GM23338 (cell line): Measurements from ENCODE around the gene FAM89A. TPM values are rescaled to one million over a fixed set of nuclear protein-coding genes. Genes with fewer than 3 reads are reported as not detected.
"Not testable (repeated sequence)": the region's sequence is repeated elsewhere in the genome, so short reads cannot be mapped to it uniquely, and the experiment has no call there.

Experiments
- ATAC-seq: fragments of 200-7000 bp; cut with Tn5 transposase; 3 replicates; pipeline ENCODE4 v1.9.1; 2020
- DNase-seq: peaks from one replicate; pipeline ENCODE4 v3.0.0-alpha.2; 2015; ENCODE audit warnings: low spot score
- H2AFZ ChIP-seq: fragments of 200-600 bp; sonication (generic); 2 replicates; pipeline ENCODE4 v1.8.0; 2016; ENCODE audit warnings: antibody characterized with exemption, mild to moderate bottlenecking, moderate library complexity
- H3F3A ChIP-seq: fragments of 200-600 bp; sonication (generic); replicated peaks from 2 replicates; pipeline ENCODE4 v1.8.0; 2017; ENCODE audit warnings: antibody characterized with exemption, mixed run types, low read depth
- H3K27ac ChIP-seq: fragments of 200-600 bp; sonication (generic); 2 replicates; pipeline ENCODE4 v1.6.1; 2016; ENCODE audit warnings: low read depth
- H3K27me3 ChIP-seq: fragments of 200-600 bp; sonication (generic); 2 replicates; pipeline ENCODE4 v1.8.0; 2016; ENCODE audit warnings: mild to moderate bottlenecking, mixed run types, moderate library complexity; ENCODE audit not compliant: insufficient read depth
- H3K36me3 ChIP-seq: fragments of 200-600 bp; sonication (generic); 2 replicates; pipeline ENCODE4 v1.8.0; 2016; ENCODE audit warnings: mild to moderate bottlenecking; ENCODE audit not compliant: insufficient read depth
- H3K4me1 ChIP-seq: fragments of 200-600 bp; sonication (generic); 2 replicates; pipeline ENCODE4 v1.8.0; 2016; ENCODE audit warnings: mild to moderate bottlenecking, moderate library complexity; ENCODE audit not compliant: insufficient read depth
- H3K4me2 ChIP-seq: fragments of 200-600 bp; sonication (generic); 2 replicates; pipeline ENCODE4 v1.7.1; 2017; ENCODE audit warnings: mixed run types
- H3K4me3 ChIP-seq: fragments of 200-600 bp; sonication (generic); 2 replicates; pipeline ENCODE4 v1.6.1; 2016; ENCODE audit warnings: mixed run types
- H3K79me2 ChIP-seq: fragments of 200-600 bp; sonication (generic); replicated peaks from 2 replicates; pipeline ENCODE4 v1.8.0; 2017; ENCODE audit warnings: mild to moderate bottlenecking; ENCODE audit not compliant: insufficient read depth
- H3K9me2 ChIP-seq: fragments of 200-600 bp; sonication (generic); 2 replicates; pipeline ENCODE4 v1.8.0; 2017; ENCODE audit not compliant: insufficient read depth
- H4K20me1 ChIP-seq: fragments of 200-600 bp; sonication (generic); replicated peaks from 2 replicates; pipeline ENCODE4 v1.8.0; 2017; ENCODE audit warnings: mild to moderate bottlenecking; ENCODE audit not compliant: insufficient read depth
- H3K27ac Mint-ChIP-seq: 2 replicates; pipeline ENCODE4 v1.8.0; 2020; ENCODE audit warnings: inconsistent platforms, mild to moderate bottlenecking, moderate library complexity, mixed read lengths
- H3K27me3 Mint-ChIP-seq: 3 replicates; pipeline ENCODE4 v1.8.0; 2022; ENCODE audit warnings: low read depth, mild to moderate bottlenecking, moderate library complexity, mixed read lengths, inconsistent platforms; ENCODE audit not compliant: insufficient read depth, poor library complexity
- H3K36me3 Mint-ChIP-seq: 3 replicates; pipeline ENCODE4 v1.8.0; 2021; ENCODE audit warnings: low read depth, mild to moderate bottlenecking, inconsistent platforms, moderate library complexity, mixed read lengths
- H3K4me1 Mint-ChIP-seq: 3 replicates; pipeline ENCODE4 v1.8.0; 2020; ENCODE audit warnings: mild to moderate bottlenecking, inconsistent platforms, mixed read lengths
- H3K4me3 Mint-ChIP-seq: 3 replicates; pipeline ENCODE4 v1.8.0; 2021; ENCODE audit warnings: moderate library complexity, mild to moderate bottlenecking, inconsistent platforms, mixed read lengths
- H3K9me3 Mint-ChIP-seq: 3 replicates; pipeline ENCODE4 v1.8.0; 2020; ENCODE audit warnings: moderate library complexity, mild to moderate bottlenecking, inconsistent platforms, mixed read lengths
- ETS1 ChIP-seq: IDR thresholded peaks from 2 replicates; pipeline ENCODE4 v1.6.1; 2016; ENCODE audit warnings: antibody characterized with exemption
- NANOG ChIP-seq: IDR thresholded peaks from 2 replicates; pipeline ENCODE4 v1.6.1; 2016; ENCODE audit warnings: antibody characterized with exemption, borderline replicate concordance
- STAT1 ChIP-seq: IDR thresholded peaks from one replicate; pipeline ENCODE4 v1.6.1; 2016; ENCODE audit warnings: antibody characterized with exemption; ENCODE audit not compliant: unreplicated experiment
- polyA plus RNA-seq: library from polyadenylated mRNA; unstranded; fragments of >200 nt; fragmentation: Nextera tagmentation; extraction: Ambion mirVana; gene quantifications from 2 replicates; pipeline ENCODE4 v1.2.1, GENCODE V29; 2016
- total RNA-seq: library from RNA; depleted of rRNA; stranded (reverse); fragments of >200 nt; shearing (Covaris generic); gene quantifications from 2 replicates; pipeline ENCODE4 v1.2.3, GENCODE V29; 2014
- TF ChIP-seq, protein P1 (sequence below): fragments of 250-450 bp; sonication (Bioruptor Pico); IDR thresholded peaks from 2 replicates; pipeline ENCODE4 v1.5.0; 2020; ENCODE audit warnings: mild to moderate bottlenecking, moderate library complexity

Gene FAM89A
- total and polyA plus RNA-seq, 2 experiments from 2014 or later: 3.2 to 3.8 TPM

DNA sequence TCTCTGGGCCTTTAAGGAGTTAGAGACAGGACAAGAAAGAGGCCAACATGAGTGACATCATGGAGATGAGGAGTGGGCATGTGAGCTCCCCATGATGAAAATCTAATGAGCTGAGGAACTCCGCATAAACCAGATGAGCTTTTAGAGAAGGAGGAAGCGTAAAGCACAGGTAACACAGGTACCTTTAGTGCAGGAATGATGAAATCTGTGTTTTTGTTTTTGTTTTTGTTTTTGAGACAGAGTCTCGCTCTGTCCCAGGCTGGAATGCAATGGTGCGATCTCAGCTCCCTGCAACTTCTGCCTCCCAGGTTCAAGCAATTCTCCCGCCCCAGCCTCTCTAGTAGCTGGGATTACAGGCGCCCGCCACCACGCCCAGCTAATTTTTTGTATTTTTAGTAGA is 12.7 kb upstream of the FAM89A start (continued):
- TF ChIP-seq, protein P1, sequence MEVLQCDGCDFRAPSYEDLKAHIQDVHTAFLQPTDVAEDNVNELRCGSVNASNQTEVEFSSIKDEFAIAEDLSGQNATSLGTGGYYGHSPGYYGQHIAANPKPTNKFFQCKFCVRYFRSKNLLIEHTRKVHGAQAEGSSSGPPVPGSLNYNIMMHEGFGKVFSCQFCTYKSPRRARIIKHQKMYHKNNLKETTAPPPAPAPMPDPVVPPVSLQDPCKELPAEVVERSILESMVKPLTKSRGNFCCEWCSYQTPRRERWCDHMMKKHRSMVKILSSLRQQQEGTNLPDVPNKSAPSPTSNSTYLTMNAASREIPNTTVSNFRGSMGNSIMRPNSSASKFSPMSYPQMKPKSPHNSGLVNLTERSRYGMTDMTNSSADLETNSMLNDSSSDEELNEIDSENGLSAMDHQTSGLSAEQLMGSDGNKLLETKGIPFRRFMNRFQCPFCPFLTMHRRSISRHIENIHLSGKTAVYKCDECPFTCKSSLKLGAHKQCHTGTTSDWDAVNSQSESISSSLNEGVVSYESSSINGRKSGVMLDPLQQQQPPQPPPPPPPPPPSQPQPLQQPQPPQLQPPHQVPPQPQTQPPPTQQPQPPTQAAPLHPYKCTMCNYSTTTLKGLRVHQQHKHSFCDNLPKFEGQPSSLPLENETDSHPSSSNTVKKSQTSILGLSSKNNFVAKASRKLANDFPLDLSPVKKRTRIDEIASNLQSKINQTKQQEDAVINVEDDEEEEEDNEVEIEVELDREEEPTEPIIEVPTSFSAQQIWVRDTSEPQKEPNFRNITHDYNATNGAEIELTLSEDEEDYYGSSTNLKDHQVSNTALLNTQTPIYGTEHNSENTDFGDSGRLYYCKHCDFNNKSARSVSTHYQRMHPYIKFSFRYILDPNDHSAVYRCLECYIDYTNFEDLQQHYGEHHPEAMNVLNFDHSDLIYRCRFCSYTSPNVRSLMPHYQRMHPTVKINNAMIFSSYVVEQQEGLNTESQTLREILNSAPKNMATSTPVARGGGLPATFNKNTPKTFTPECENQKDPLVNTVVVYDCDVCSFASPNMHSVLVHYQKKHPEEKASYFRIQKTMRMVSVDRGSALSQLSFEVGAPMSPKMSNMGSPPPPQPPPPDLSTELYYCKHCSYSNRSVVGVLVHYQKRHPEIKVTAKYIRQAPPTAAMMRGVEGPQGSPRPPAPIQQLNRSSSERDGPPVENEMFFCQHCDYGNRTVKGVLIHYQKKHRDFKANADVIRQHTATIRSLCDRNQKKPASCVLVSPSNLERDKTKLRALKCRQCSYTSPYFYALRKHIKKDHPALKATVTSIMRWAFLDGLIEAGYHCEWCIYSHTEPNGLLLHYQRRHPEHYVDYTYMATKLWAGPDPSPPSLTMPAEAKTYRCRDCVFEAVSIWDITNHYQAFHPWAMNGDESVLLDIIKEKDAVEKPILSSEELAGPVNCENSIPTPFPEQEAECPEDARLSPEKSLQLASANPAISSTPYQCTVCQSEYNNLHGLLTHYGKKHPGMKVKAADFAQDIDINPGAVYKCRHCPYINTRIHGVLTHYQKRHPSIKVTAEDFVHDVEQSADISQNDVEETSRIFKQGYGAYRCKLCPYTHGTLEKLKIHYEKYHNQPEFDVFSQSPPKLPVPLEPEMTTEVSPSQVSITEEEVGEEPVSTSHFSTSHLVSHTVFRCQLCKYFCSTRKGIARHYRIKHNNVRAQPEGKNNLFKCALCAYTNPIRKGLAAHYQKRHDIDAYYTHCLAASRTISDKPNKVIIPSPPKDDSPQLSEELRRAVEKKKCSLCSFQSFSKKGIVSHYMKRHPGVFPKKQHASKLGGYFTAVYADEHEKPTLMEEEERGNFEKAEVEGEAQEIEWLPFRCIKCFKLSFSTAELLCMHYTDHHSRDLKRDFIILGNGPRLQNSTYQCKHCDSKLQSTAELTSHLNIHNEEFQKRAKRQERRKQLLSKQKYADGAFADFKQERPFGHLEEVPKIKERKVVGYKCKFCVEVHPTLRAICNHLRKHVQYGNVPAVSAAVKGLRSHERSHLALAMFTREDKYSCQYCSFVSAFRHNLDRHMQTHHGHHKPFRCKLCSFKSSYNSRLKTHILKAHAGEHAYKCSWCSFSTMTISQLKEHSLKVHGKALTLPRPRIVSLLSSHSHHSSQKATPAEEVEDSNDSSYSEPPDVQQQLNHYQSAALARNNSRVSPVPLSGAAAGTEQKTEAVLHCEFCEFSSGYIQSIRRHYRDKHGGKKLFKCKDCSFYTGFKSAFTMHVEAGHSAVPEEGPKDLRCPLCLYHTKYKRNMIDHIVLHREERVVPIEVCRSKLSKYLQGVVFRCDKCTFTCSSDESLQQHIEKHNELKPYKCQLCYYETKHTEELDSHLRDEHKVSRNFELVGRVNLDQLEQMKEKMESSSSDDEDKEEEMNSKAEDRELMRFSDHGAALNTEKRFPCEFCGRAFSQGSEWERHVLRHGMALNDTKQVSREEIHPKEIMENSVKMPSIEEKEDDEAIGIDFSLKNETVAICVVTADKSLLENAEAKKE (CRISPR knock-in tag): no peak
- TF ChIP-seq NANOG (no peak), STAT1 (no peak), ETS1 (no peak)

GRCh38 chr1:231050932-231051331 is 10.9 kb upstream of the FAM89A start:
- ATAC-seq, H3K4me3 ChIP-seq, H3K4me1 ChIP-seq, DNase-seq, H3K4me3 Mint-ChIP-seq, H3K36me3 ChIP-seq, H3K79me2 ChIP-seq, H3K4me2 ChIP-seq, H3K27ac ChIP-seq, H4K20me1 ChIP-seq, H3K36me3 Mint-ChIP-seq, H3F3A ChIP-seq, H3K27ac Mint-ChIP-seq, H3K4me1 Mint-ChIP-seq, H2AFZ ChIP-seq, H3K9me3 Mint-ChIP-seq, H3K9me2 ChIP-seq: not testable (repeated sequence)
- H3K27me3 ChIP-seq: peaks cover 22% of the 10 kb centered on the region
- H3K27me3 Mint-ChIP-seq: peaks cover 16% of the 10 kb centered on the region
